ENCODE results near the gene SLU7.

The SLU7 gene

DNA sequence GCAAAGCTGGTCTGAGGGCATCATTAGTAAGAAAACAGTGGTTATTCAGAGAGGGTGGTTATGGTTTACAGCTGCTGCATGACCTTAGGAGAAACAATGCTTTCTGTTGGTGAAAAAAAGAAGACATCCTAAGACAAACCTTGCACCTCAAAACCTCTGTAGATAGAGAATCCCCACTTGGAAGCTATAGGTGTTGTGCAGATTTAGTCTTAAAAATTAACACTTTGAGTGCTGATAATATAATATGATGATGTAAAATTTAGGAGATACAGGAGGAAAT, 1.4 kb upstream of the SLU7 start:
- no peak for DNase-seq (ENCODE audit: low read depth in 2 of 2, low spot score in 1 of 2)

DNA sequence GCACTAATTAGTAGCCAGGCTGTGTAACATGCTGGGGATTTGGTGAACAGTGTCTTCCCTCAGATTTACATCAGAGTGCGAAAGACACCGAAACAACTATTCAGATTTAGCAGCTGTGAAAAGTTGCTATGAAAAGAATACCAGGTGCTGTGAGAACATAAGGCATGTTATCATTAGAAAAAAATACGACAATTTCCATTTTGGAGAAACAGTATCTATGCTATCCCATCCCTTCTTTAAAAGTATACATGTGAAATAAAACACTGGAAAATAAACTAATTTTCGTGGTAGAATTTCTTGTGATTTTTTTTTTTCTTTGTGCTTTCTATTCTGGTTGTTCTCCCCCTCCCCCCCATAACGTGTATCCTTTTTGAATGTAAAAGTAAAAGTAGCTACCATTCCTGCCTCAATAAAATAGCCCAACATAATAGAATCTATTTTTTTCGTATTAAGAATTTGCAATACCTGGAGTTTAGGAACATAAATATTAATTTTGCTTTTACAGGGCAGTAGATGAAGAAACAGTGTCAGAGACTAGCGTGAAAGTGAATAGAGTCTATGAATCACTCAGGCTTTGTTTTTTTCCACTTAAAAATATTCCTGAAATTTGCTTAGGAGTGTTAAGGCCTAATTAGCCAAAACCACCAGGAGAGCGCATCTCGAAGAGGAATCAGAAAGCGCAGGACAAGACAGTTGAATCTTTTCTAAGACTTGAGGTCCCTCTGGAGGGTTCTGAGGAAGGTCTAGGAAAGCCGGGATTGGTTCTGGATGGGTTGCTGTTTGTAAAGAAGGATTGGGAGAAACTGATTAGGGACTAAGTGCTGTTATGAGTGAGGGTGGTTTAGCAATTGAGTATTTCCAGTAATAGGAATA, 813 bp upstream of the SLU7 start:
- no peak for DNase-seq (ENCODE audit: low read depth in 2 of 2, low spot score in 1 of 2)

DNA sequence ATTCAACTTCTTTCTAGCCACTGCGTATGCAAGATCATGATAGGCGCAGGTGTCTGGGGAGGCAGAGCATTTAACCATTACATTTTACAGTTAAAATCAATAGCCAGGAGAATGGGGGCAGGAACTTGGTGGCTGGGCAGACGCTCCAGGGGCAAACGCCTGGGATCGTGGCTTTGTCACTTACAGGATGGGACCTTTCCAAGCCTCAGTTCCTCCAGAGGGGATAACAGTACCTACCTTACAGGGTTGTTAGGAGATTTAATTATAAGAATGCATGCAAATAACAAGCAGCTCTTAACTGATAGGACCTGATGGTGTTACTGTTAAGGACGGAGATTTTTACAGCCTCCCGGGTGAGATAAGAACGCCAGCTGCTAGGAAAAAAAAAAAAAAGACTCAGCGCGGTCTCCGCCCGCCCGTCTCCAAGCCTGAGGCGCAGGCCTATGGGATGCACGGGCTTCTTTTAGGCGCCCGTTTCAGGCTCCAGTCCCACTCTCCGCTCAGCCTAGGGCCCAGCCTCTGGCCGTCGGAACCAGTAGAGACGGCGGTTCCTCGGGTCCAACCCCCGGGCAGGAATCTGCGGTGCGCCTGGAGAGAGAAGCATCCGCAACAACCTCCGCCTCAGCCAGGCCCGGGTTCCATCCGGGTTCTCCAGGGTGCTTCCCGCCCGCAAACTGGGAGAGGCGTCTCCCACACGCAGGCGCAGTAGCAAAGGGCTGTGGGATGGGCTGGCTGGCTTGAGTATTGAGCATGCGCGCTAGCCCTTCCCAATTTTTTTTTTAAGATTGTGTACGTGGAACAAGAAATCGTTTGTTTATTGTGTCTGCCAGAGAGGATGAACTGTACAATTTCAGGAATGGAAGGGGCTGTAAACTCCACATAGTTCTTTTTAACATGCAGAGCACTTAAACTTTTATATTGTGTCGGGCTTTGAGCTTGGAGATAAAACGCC, 19.2 kb downstream of the SLU7 start, which contains the start of gene FAM200C:
Gene FAM200C (minus strand): TSS at position 653 of the 952 bp plus-strand sequence. CDS start 4,564 bp downstream, outside the sequence.
- DNase-seq (ENCODE audit: low read depth in 2 of 2, low spot score in 1 of 2): peak; percentile 13 to 29

DNA sequence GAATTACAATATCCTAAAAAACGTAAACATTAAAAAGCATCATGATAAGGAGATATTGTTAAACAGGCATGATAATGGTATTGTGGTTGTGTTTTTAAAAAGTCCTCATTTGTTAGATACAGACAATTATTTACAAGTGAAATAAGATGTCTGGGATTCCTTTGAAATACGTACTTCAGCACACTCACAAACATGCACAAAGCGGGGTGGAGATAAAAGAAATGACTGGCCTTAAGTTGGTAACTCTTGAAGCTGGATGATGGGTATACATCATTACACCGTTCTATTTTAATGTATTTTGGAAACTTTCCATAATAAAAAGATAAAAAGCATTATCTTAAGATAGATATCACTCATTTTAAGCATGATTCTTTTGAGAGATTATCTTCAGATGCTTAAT, 20.1 kb downstream of the SLU7 start:
- no peak for DNase-seq (ENCODE audit: low read depth in 2 of 2, low spot score in 1 of 2)

DNA sequence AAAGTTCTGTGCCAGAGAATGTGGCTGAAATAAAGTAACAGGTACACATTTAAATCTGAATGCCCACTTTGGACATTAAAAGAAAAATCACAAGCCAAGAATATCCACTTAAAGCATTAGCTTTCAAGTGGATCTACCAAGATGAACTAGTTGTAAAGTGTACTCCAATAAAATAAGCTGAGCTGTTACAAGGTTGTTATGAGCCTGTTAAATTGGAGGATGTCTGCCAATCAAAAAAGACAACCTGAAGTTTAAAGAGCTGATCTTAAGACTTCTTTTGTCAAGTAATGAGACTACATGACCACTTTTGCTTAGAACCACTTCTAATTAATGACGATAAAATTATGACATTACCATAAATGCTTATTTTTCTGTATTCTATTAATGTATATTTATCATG, 21.4 kb downstream of the SLU7 start:
- no peak for DNase-seq (ENCODE audit: low read depth in 2 of 2, low spot score in 1 of 2)

DNA sequence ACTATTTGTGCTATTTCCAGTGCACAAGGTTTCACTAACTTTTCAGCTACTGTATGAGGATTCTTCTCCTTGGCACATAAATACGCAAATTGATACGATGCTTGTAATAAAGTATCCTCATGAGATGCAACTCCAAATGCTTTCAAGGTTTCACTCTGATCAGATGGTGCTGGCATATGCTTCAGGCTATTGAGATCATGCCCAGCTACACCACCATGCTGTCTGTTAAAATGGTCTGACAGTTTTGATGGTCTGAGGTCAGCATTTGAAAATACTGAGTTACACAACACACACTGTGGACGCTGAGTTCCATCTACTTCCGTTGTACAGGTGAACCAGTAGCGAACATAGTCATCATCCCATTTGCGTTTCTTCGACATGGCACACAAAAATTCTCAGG, 23.8 kb downstream of the SLU7 start:
- DNase-seq (ENCODE audit: low read depth in 2 of 2, low spot score in 1 of 2): no peak

DNA sequence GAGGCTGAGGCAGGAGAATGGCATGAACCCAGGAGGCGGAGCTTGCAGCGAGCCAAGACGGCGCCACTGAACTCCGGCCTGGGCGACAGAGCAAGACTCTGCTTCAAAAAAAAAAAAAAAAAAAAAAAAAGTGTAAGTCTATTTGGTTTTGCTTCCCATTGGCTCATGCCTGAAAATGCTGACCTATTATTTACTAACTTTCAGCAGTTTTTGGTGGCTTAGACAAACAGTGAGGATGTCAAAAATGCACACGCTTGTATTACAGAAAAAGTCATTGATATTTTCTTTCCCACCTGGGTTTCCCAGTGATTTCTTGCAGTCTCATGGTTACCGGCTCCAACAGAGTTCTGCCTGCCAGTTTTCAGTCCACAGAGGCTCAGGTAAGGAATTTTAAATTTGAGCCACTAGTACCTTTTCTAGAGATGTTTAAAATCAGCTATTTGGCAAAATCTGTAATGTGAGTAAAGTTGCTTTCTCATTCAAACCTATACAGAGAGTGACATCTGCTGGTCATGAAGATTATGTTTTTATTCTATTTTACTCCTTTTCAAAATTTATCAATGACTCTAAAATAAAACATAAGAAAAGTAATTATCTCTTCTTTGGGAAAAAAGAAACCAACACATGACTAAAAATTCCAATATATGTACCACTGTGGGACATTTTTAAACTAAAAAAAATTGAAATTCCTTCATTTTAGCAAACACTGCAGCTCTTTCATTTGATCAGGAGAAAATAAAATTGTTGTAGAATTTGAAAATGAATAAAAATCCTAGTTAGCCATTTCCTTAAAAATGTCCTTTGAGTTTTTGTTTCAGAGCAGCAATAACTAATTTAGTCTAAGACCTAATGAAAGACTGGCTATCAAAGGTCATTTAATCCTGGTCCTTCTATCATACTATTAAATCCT, 27.8 kb downstream of the SLU7 start:
- DNase-seq (ENCODE audit: low read depth in 2 of 2, low spot score in 1 of 2): no peak

DNA sequence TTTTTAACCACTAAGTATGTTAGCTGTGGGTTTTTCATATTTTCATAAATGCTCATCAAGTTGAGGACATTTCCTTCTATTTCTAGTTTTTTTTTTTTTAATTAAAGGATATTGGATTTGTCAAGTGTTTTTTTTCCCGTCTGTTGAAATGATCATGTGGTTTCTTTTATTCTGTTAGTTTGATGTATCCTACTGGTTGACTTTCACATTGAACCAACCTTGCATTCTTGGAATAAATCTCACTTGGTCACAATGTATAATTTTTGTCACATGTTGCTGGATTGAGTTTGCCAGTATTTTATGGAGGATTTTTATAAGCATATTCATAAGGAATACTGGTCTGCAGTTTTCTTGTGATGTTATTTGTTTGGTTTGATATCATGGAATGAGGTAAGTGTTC, 31.4 kb downstream of the SLU7 start:
- no peak for DNase-seq (ENCODE audit: low read depth in 2 of 2, low spot score in 1 of 2)

DNA sequence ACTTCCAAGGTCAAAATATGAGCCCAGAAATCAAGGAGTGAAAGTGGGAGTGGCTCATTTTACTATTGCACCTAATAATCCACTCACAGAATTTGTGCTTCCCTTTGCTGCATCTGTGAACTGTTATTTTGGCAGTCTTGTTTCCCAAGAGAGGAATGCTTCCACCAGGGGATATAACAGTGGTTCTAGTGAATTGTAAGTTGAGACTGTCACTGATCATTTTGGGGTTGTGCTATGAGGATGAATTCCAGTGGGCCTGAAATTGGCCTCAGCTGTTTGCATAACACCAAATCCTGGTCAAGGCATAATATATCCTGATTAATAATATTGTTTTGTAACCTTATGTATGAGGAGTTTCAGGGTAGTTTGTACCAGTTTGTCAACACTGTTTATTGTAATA, 33.4 kb downstream of the SLU7 start:
- DNase-seq (ENCODE audit: low read depth in 2 of 2, low spot score in 1 of 2): no peak

DNA sequence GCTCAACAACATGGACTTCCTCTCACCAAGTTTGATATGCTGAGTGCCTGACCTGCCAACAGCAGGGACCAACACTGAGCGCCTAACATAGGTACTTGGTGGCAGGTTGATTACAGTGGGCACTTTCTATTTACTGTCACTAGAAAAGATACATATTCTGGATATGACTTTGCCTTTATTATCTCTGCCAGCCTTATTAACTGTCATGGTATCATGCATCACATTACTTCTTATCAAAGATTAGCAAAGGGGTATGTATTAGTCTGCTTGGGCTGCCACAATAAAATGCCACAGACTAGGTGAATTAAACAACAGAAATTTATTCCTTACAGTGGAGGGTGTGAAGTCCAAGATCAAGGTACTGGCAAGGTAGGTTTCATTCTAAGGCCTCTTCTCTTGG, 34.2 kb downstream of the SLU7 start:
- DNase-seq (ENCODE audit: low read depth in 2 of 2, low spot score in 1 of 2): no peak

DNA sequence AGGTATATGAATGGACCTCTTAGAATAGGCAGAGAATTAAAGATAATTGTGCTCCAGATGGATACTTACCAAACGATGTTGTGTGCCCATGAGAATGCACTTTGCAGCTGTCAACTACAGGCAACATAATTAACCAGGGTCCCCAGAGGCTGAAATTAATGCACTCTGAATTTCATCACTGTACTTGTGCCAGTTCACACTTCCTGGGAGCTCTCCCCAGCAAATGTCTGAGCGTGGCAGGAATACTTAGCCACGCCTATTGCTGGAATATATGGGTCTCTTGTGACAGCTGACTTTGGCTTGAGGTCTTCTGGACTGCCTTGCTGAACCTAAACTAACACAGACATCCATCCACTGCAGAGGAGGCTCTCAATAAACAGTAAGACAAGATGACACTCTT, 36.5 kb downstream of the SLU7 start:
- no peak for DNase-seq (ENCODE audit: low read depth in 2 of 2, low spot score in 1 of 2)

DNA sequence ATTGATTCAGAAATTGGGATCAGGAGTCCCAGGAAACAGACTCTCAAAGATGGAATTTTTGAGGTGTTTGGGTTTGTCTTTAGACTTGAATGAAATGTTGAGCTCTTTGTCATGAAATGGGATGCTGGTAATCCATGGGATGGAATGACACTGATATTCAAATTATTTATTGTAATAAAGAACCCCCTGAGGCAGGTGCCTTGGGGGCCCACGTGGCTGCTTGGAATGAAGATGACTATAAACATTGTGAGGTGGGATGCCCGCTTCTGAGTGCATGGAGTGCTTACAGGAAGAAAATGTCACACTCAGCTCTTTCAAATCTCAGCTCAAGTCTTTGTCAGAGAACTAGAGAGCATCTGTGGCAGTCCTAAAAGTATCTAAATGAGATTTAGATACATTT, 38.8 kb downstream of the SLU7 start:
- DNase-seq (ENCODE audit: low read depth in 2 of 2, low spot score in 1 of 2): no peak

DNA sequence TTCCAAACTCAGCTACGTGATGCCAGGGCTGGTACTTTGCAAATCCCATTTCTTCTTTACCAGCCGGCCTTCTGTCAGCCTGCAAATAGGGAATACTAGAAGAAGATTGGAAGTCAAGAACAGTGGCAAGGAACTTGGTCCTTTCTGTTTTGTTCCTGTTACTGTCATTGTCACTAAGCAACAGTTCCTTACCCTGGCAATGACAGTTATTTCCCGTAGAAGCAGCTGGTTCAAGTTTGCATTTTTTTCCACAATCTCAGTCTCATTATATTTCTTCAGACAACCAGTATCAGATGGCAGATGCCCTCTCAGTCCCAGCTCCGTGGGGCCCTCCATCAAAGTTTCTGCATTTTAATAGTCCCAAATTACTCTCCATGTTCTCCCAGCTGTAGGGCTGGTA, 39.4 kb downstream of the SLU7 start:
- DNase-seq (ENCODE audit: low read depth in 2 of 2, low spot score in 1 of 2): no peak

DNA sequence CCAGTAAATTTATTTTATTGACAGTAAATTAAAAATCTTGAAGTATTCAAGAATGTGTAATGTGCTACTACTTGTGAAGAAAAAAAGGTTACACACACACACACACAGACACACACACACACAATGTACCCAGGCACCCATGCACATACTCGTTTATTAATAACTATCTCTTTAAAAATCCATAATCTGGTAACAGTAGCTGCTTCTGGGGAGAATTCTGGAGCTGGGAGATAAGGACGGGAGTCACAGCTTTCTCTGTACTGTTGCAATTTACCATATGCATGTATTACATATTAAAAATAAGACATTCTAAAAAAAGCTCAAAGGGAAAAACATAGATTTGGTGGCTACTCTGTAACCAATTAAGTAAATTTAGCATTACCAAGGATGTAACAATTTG, 40.6 kb downstream of the SLU7 start:
- DNase-seq (ENCODE audit: low read depth in 2 of 2, low spot score in 1 of 2): no peak

DNA sequence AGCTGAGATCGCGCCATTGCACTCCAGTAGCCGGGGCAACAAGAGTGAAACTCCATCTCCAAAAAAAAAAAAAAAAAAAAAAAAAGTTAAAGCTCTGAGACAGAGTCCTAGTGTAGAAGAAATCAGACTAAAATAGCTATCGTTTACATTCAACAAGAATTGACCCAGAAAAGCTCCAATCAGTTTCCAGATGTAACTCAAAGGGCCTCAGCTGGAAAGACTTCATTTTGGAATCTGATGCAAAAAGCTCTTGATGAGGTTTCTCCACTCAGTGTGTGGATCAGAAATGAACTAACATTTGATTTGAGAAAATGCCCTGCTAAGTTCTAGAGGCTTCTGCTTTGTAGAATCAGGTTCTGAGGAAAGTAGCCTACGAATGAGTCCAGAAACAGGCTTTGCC, 41.2 kb downstream of the SLU7 start:
- no peak for DNase-seq (ENCODE audit: low read depth in 2 of 2, low spot score in 1 of 2)

DNA sequence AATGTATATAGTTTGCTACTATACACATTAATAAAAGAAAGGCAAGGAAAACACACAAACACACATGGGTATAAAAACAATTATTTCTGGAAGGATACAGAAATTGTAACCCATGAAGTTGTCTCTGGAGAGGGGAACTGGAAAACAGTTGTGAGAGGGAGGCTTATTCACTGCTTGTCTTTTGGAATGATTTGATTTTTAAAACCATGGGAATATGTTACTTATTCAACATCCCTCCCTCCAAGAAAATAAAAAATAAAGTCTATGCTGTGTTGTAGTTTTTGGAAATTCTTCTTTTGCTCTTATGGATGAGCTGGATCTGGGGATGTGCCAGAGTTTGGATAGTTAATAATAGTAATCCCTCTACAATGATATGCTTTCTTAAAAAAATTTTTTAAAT, 42.5 kb downstream of the SLU7 start:
- no peak for DNase-seq (ENCODE audit: low read depth in 2 of 2, low spot score in 1 of 2)

DNA sequence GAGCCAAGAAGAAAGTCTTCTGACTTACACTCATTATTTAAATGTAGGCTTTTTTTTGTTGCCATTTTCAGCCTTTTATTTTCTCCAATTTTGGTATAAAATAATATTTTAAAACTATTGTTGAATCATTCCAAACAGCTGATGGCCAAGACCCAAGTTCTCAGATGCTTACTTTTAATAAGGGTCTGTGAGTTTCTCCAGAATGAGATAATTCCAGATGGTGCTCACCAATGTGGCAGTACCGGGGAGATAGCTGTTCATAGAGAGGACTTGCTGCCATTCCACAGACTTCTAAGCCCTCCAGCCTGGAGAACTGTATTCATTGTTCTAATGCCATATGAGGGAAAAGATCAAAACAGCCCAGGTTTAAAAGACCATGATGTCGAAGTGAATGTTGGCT, 43.2 kb downstream of the SLU7 start:
- no peak for DNase-seq (ENCODE audit: low read depth in 2 of 2, low spot score in 1 of 2)

DNA sequence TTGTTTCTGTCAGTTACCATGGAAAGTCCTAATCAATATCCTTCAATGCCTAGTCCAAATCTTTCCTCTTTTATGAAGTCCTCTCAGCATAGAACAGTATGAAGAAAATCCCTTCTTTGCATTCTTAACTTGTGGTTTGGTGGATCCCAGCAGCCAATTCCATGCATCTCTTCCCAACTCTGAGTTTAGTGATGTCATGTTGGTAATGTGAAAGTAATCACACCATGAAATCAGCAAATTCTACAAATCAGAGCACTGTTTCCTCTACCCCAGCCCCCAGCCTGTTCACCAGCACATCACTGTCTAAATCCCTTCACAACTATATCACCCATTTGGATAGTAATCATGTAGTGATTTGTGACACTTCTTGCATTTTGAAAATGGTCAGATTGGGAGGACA, 43.7 kb downstream of the SLU7 start:
- no peak for DNase-seq (ENCODE audit: low read depth in 2 of 2, low spot score in 1 of 2)

DNA sequence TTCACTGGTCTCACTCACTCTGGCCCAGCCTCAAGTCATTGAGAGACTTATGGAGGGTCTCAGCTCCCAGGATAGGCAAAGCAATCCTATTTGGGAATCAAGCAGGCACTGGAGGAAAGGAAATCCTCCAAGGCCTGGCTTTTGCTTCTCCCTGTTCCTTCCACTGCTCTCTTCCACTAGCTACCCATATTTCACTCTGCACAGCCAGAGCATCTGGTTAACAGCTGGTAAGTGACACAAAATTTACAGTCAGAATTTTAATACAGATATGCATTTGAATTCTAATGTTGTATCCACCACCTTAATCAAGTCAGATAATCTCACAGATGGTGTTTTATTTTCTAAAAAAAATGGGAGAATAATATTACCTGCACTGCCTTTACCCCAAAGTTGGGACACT, 47.6 kb downstream of the SLU7 start:
- DNase-seq (ENCODE audit: low read depth in 2 of 2, low spot score in 1 of 2): no peak

DNA sequence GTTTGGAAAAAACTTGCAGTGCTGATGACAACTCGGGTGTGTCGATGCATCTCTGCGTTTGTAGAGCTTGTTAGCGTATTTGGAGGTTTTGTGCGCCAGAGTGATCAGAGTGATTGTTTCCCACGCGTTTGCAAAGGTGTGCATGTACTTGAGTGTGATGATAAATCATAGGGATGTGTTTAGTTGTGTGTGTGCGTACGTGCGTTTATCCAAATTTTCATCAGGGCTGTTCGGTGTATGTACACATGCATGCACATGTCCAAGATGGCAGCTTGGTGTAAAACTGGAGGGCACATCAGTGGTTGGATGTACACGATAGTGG, 48.2 kb downstream of the SLU7 start:
- no peak for DNase-seq (ENCODE audit: low read depth in 2 of 2, low spot score in 1 of 2)

DNA sequence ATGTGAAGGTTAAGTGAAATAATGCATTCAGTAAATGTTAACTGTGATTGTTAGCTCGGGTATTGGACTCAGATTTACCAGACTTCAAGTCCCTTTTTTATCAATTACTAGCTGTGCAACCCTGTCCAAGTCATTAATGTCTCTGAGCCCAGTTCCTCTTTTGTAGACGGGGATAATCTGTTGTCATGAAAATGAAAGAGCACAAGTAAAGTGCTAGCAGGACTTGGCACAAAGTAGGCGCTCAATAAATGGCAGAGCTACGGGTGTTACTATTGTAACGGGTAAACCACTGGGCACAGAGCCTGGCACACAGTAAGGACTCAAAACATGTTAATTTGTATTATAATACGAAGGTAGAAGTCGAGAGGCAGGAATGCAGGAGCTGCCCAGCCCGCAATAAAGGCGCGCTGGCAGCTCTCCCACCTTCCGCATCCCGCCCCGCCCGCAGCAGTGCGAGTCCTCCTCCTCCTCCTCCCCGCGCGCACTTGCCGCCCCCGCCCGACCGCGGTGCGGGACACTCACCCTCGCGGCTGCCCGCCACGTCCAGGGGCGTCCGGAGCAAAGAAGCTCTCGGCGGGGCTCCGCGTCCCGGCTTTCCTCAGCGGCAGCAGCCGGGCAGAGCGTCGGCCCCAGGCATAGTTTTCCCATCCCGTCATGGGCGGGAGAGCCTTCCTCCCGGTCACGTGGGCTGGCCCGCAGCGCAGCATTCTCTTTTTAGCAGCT, 48.7 kb downstream of the SLU7 start, which contains the start of gene C1QTNF2:
Gene C1QTNF2 (minus strand): TSS at position 637 of the 723 bp plus-strand sequence. CDS start 15,615 bp downstream, outside the sequence.
- DNase-seq (ENCODE audit: low read depth in 2 of 2, low spot score in 1 of 2): no peak
